IMR-90 (cell line): Measurements from ENCODE around the gene FBXO31. TPM values are rescaled to one million over a fixed set of nuclear protein-coding genes. Genes with fewer than 3 reads are reported as not detected.

ENCODE experiments used
- ATAC-seq: fragments of 200-7000 bp; cut with Tn5 transposase; 2 replicates; pipeline ENCODE4 v1.9.1; 2020; ENCODE audit warnings: low read depth, mild to moderate bottlenecking, moderate library complexity
- BruUV-seq: library from RNA; stranded (reverse); fragments of 400-500 nt; replicated peaks from 2 replicates; lab custom pipeline; 2021; lab: Mats Ljungman, UMichigan
- CTCF ChIA-PET: fragments of 300-600 bp; formaldehyde crosslinking; extraction: SDS; loops from one replicate; lab custom pipeline; 2021; ENCODE audit warnings: antibody characterized with exemption; lab: Yijun Ruan, JAX
- POLR2A ChIA-PET: fragments of 300-600 bp; sonication (Branson Sonifier 250); formaldehyde crosslinking; loops from one replicate; lab custom pipeline; 2022; ENCODE audit warnings: antibody characterized with exemption; ENCODE audit not compliant: unreplicated experiment; lab: Charles Lee
- DNase-seq: peaks from one replicate; pipeline ENCODE4 v3.0.0; 2013
- H2AFZ ChIP-seq: replicated peaks from 2 replicates; pipeline ENCODE3; 2013; ENCODE audit warnings: low read length, mild to moderate bottlenecking; ENCODE audit not compliant: poor library complexity
- H2AK5ac ChIP-seq: 2 replicates; pipeline ENCODE4 v1.6.1; 2013; ENCODE audit warnings: low read depth, low read length, inconsistent platforms
- H2AK9ac ChIP-seq: replicated peaks from 2 replicates; pipeline ENCODE3; 2013; ENCODE audit warnings: mild to moderate bottlenecking, low read depth, low read length, moderate library complexity; ENCODE audit not compliant: poor library complexity
- H2BK120ac ChIP-seq: 2 replicates; pipeline ENCODE4 v1.6.1; 2013; ENCODE audit warnings: low read depth, low read length, inconsistent platforms
- H2BK15ac ChIP-seq: 3 replicates; pipeline ENCODE4 v1.6.1; 2013; ENCODE audit warnings: low read depth, low read length, inconsistent platforms
- H2BK20ac ChIP-seq: 2 replicates; pipeline ENCODE4 v1.6.1; 2013; ENCODE audit warnings: low read depth, mild to moderate bottlenecking, inconsistent platforms, low read length, moderate library complexity
- H2BK5ac ChIP-seq: 2 replicates; pipeline ENCODE4 v1.6.1; 2013; ENCODE audit warnings: mild to moderate bottlenecking, low read depth, low read length, inconsistent platforms; ENCODE audit not compliant: poor library complexity, severe bottlenecking
- H3K14ac ChIP-seq: replicated peaks from 2 replicates; pipeline ENCODE4 v1.6.1; 2013; ENCODE audit warnings: low read depth, low read length, inconsistent platforms
- H3K18ac ChIP-seq: 2 replicates; pipeline ENCODE4 v1.6.1; 2013; ENCODE audit warnings: low read depth, low read length, control low read depth
- H3K23ac ChIP-seq: 2 replicates; pipeline ENCODE4 v1.6.1; 2013; ENCODE audit warnings: low read depth, low read length, inconsistent platforms
- H3K27ac ChIP-seq: 2 replicates; pipeline ENCODE4 v1.5.1; 2013; ENCODE audit warnings: mild to moderate bottlenecking, control low read depth, low read length; ENCODE audit not compliant: insufficient read depth
- H3K27me3 ChIP-seq: 2 replicates; pipeline ENCODE4 v1.6.1; 2013; ENCODE audit warnings: low read length; ENCODE audit not compliant: control insufficient read depth, insufficient read depth
- H3K36me3 ChIP-seq: 2 replicates; pipeline ENCODE4 v1.6.1; 2013; ENCODE audit warnings: low read length, mixed read lengths; ENCODE audit not compliant: control insufficient read depth, insufficient read depth
- H3K4ac ChIP-seq: 2 replicates; pipeline ENCODE4 v1.6.1; 2013; ENCODE audit warnings: low read depth, low read length, inconsistent platforms
- H3K4me1 ChIP-seq: 2 replicates; pipeline ENCODE4 v1.6.1; 2013; ENCODE audit warnings: low read length, mixed read lengths; ENCODE audit not compliant: control insufficient read depth, insufficient read depth
- H3K4me2 ChIP-seq: 2 replicates; pipeline ENCODE4 v1.6.1; 2013; ENCODE audit warnings: low read depth, mild to moderate bottlenecking, control low read depth, low read length, moderate library complexity
- H3K4me3 ChIP-seq: 2 replicates; pipeline ENCODE4 v1.5.1; 2013; ENCODE audit warnings: low read depth, mild to moderate bottlenecking, control low read depth, low read length, moderate library complexity; ENCODE audit not compliant: insufficient read depth
- H3K56ac ChIP-seq: 2 replicates; pipeline ENCODE4 v1.6.1; 2013; ENCODE audit warnings: low read length, inconsistent platforms; ENCODE audit not compliant: insufficient read depth; ENCODE audit errors: extremely low read depth
- H3K79me1 ChIP-seq, 2 experiments: 2 replicates each; pipeline ENCODE4 v1.6.1; 2013; ENCODE audit warnings: low read length in 2 of 2, inconsistent platforms in 1 of 2, low read depth in 1 of 2
- H3K9ac ChIP-seq: 2 replicates; pipeline ENCODE4 v1.6.1; 2013; ENCODE audit warnings: low read depth, low read length, control low read depth
- H3K9me1 ChIP-seq: 2 replicates; pipeline ENCODE4 v1.6.1; 2013; ENCODE audit warnings: low read length, inconsistent platforms; ENCODE audit not compliant: insufficient read depth
- H3K9me3 ChIP-seq: 2 replicates; pipeline ENCODE4 v1.6.1; 2013; ENCODE audit warnings: low read length; ENCODE audit not compliant: control insufficient read depth, insufficient read depth
- H4K20me1 ChIP-seq: 2 replicates; pipeline ENCODE4 v1.6.1; 2013; ENCODE audit warnings: low read length, inconsistent platforms; ENCODE audit not compliant: insufficient read depth
- H4K5ac ChIP-seq: 2 replicates; pipeline ENCODE4 v1.6.1; 2013; ENCODE audit warnings: mild to moderate bottlenecking, low read depth, low read length, control low read depth
- H4K8ac ChIP-seq, 2 experiments: 2 replicates each; pipeline ENCODE4 v1.6.1; 2013; ENCODE audit warnings: low read depth in 2 of 2, low read length in 2 of 2, control low read depth in 1 of 2, inconsistent platforms in 1 of 2
- H4K91ac ChIP-seq: 2 replicates; pipeline ENCODE4 v1.6.1; 2013; ENCODE audit warnings: low read depth, low read length, inconsistent platforms; ENCODE audit not compliant: insufficient read depth
- BHLHE40 ChIP-seq: fragments of 150-350 bp; IDR thresholded peaks from 2 replicates; pipeline ENCODE4 v1.6.1; 2016; ENCODE audit warnings: mild to moderate bottlenecking, low read depth, low read length
- CEBPB ChIP-seq: IDR thresholded peaks from 2 replicates; pipeline ENCODE4 v1.6.1; 2012; ENCODE audit warnings: low read depth, low read length, improper control_type of control experiment
- CHD1 ChIP-seq: IDR thresholded peaks from 2 replicates; pipeline ENCODE4 v1.6.1; 2012; ENCODE audit warnings: low read depth, low read length, improper control_type of control experiment
- CTCF ChIP-seq: conservative IDR thresholded peaks from 2 replicates; pipeline ENCODE4 v1.5.1; 2012; ENCODE audit warnings: mild to moderate bottlenecking, low read depth, low read length, improper control_type of control experiment
- FOS ChIP-seq: fragments of 150-350 bp; IDR thresholded peaks from 2 replicates; pipeline ENCODE4 v1.6.1; 2016; ENCODE audit warnings: low read depth, low read length
- MAFK ChIP-seq: IDR thresholded peaks from 2 replicates; pipeline ENCODE4 v1.6.1; 2012; ENCODE audit warnings: low read depth, low read length, improper control_type of control experiment
- MAZ ChIP-seq: IDR thresholded peaks from 2 replicates; pipeline ENCODE4 v1.6.1; 2012; ENCODE audit warnings: low read depth, mild to moderate bottlenecking, low read length, improper control_type of control experiment, moderate library complexity, borderline replicate concordance
- MXI1 ChIP-seq: IDR thresholded peaks from 2 replicates; pipeline ENCODE4 v1.6.1; 2012; ENCODE audit warnings: low read depth, mild to moderate bottlenecking, low read length, moderate library complexity, borderline replicate concordance
- NFE2L2 ChIP-seq: fragments of 150-350 bp; IDR thresholded peaks from 2 replicates; pipeline ENCODE4 v1.6.1; 2016; ENCODE audit warnings: low read depth, mild to moderate bottlenecking, low read length
- POLR2A ChIP-seq: IDR thresholded peaks from 2 replicates; pipeline ENCODE4 v1.6.1; 2012; ENCODE audit warnings: mild to moderate bottlenecking, low read depth, low read length
- RAD21 ChIP-seq: IDR thresholded peaks from 2 replicates; pipeline ENCODE4 v1.6.1; 2012; ENCODE audit warnings: low read length, improper control_type of control experiment
- RCOR1 ChIP-seq: IDR thresholded peaks from 2 replicates; pipeline ENCODE4 v1.6.1; 2012; ENCODE audit warnings: mild to moderate bottlenecking, low read length, improper control_type of control experiment; ENCODE audit not compliant: insufficient replicate concordance
- RFX5 ChIP-seq: IDR thresholded peaks from 2 replicates; pipeline ENCODE4 v1.8.0; 2012; ENCODE audit warnings: low read depth, mild to moderate bottlenecking, low read length, moderate library complexity
- SMC3 ChIP-seq: fragments of 150-350 bp; IDR thresholded peaks from 2 replicates; pipeline ENCODE4 v1.6.1; 2016; ENCODE audit warnings: low read depth, mild to moderate bottlenecking, antibody characterized with exemption, low read length, moderate library complexity
- USF2 ChIP-seq: fragments of 150-350 bp; IDR thresholded peaks from 2 replicates; pipeline ENCODE4 v1.6.1; 2017; ENCODE audit warnings: mild to moderate bottlenecking, antibody characterized with exemption, low read length, low read depth
- WGBS, 2 experiments: methylation state at CpG; one replicate each; pipeline versions ENCODE4 v1.1.5 to v1.1.7; 2013; ENCODE audit warnings: missing lambda C conversion rate in 2 of 2; ENCODE audit not compliant: insufficient read length in 1 of 2; ENCODE audit errors: extremely low coverage in 2 of 2; 5-methylcytosine and 5-hydroxymethylcytosine counted together
- dilution Hi-C: fragments of 300-500 bp; cut with HindIII; formaldehyde crosslinking; loops from one replicate; pipeline ENCODE4 v1.14.3; 2018; ENCODE audit warnings: low sequenced_read_pairs; ENCODE audit not compliant: unreplicated experiment
- in situ Hi-C: fragments of 300-500 bp; cut with MboI; formaldehyde crosslinking; loops from 3 replicates; pipeline ENCODE4 v1.14.3; 2019; ENCODE audit warnings: low sequenced_read_pairs, inconsistent platforms, mixed read lengths
- intact Hi-C: fragments of 100-400 bp; cut with micrococcal nuclease; formaldehyde crosslinking; loops from 2 replicates; pipeline ENCODE4 v1.10.0; 2022
- polyA plus RNA-seq, 3 experiments: library from polyadenylated mRNA; depleted of rRNA; stranded (reverse); fragments of >200 nt; gene quantifications; 2 replicates each; pipeline ENCODE4 v1.2.3, GENCODE V29; 2012; ENCODE audit warnings: low replicate concordance in 1 of 3
- total RNA-seq: library from RNA; depleted of rRNA; stranded (reverse); fragments of >200 nt; gene quantifications from 2 replicates; pipeline ENCODE4 v1.2.3, GENCODE V29; 2012
- TF ChIP-seq, protein P1 (sequence below): fragments of 150-350 bp; IDR thresholded peaks from 2 replicates; pipeline ENCODE4 v1.6.1; 2016; ENCODE audit warnings: low read depth, mild to moderate bottlenecking, low read length, moderate library complexity, borderline replicate concordance

The FBXO31 gene
- total and polyA plus RNA-seq, 2 of the 4 experiments (the other 2 are of a cell fraction), result 10.4 to 16.9 TPM

GRCh38 chr16:87312008-87312407 lies 71.6 kb downstream of the FBXO31 start:
- H3K4me1 ChIP-seq, result no peaks in the 10 kb centered on the region
- no peak for DNase-seq
- H3K9me1 ChIP-seq, result no peaks in the 10 kb centered on the region
- TF ChIP-seq MXI1 (no peak), MAFK (no peak), RAD21 (no peak), CTCF (no peak), RFX5 (no peak), RCOR1 (no peak), FOS (no peak), SMC3 (no peak), NFE2L2 (no peak), USF2 (no peak), BHLHE40 (no peak), CEBPB (no peak), CHD1 (no peak), MAZ (no peak), POLR2A (no peak)
- TF ChIP-seq, protein P1, sequence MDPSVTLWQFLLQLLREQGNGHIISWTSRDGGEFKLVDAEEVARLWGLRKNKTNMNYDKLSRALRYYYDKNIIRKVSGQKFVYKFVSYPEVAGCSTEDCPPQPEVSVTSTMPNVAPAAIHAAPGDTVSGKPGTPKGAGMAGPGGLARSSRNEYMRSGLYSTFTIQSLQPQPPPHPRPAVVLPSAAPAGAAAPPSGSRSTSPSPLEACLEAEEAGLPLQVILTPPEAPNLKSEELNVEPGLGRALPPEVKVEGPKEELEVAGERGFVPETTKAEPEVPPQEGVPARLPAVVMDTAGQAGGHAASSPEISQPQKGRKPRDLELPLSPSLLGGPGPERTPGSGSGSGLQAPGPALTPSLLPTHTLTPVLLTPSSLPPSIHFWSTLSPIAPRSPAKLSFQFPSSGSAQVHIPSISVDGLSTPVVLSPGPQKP, result no peak
- POLR2A ChIA-PET, result interaction anchor here (0.5 kb wide), 1 partner anchor 8 kb away, joined by 6 read pairs; no protein-coding TSS in a partner anchor
- H4K20me1 ChIP-seq, result no peaks in the 10 kb centered on the region
- H4K8ac ChIP-seq, result no peak overlapping the region
- no peak overlapping the region for H3K4ac ChIP-seq
- no peak for ATAC-seq
- no peak overlapping the region for H4K91ac ChIP-seq
- CTCF ChIA-PET, result no interaction called here
- H2BK15ac ChIP-seq, result no peak overlapping the region
- peaks cover 6% of the 10 kb centered on the region for H3K9me3 ChIP-seq
- no peak overlapping the region for H3K18ac ChIP-seq
- H3K14ac ChIP-seq, result no peak overlapping the region
- no peak overlapping the region for H3K23ac ChIP-seq
- no peak overlapping the region for H3K9ac ChIP-seq
- no peak overlapping the region for H4K5ac ChIP-seq
- no peak overlapping the region for H2AFZ ChIP-seq
- H2BK20ac ChIP-seq, result no peak overlapping the region
- no peak overlapping the region for H3K27ac ChIP-seq
- no peaks in the 10 kb centered on the region for H3K36me3 ChIP-seq
- dilution Hi-C loops (no loop called here), in situ Hi-C loops (no loop called here), intact Hi-C loops (loop anchor here (10.0 kb wide), 1 partner anchor 323 kb away; no protein-coding TSS in a partner anchor)
- no peak overlapping the region for H2AK5ac ChIP-seq
- H2BK120ac ChIP-seq, result no peak overlapping the region
- H3K56ac ChIP-seq, result no peak overlapping the region
- no TSS peak for BruUV-seq
- H3K27me3 ChIP-seq, result no peaks in the 10 kb centered on the region
- H3K4me3 ChIP-seq, result no peak overlapping the region
- H2AK9ac ChIP-seq, result no peak overlapping the region
- 80% methylated on average over 1 of the region's 7 CpGs; no CpG with 5 or more reads in 1 of the 2 experiments for WGBS, 2 experiments
- peaks cover 0 to 4% of the 10 kb centered on the region in 2 experiments; a peak in 1 of 4 replicates for H3K79me1 ChIP-seq
- H2BK5ac ChIP-seq, result no peak overlapping the region
- no peak overlapping the region for H3K4me2 ChIP-seq
